Measurements from ENCODE around the gene PPM1B. TPM values are rescaled to one million over a fixed set of nuclear protein-coding genes. Genes with fewer than 3 reads are reported as not detected.

Gene PPM1B
- total and polyA plus RNA-seq, 10 of the 15 experiments (the other 5 are each of a cell fraction or from before 2014, with no cell fraction given), result 12.5 to 53.4 (median 33.7) TPM

DNA sequence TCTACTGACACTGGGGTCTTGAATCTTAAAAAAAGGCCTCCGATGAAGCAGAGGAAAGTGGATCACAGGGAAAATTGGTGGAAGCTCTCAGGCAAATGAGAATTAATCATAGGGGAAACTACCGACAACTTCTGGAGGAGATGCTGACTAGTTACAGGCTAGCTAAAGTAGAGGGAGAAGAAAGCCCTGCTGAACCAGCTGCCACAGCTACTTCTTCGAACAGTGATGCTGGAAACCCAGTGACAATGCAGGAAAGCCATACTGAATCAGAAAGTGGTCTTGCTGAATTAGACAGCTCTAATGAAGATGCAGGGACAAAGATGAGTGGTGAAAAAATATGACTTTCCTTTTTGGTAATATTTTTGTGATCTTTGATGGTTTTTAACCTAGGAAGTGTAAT is 61.7 kb downstream of the PPM1B start (continued):
- no peak for TF ChIP-seq CUX1 (IDR thresholded peaks at IDR 0.05; ENCODE audit: insufficient replicate concordance, low read depth, low read length)
- TF ChIP-seq ZSCAN29 (IDR thresholded peaks at IDR 0.05), result no peak
- TF ChIP-seq ZNF207 (IDR thresholded peaks at IDR 0.05; ENCODE audit: borderline replicate concordance), result no peak
- TF ChIP-seq CREB1 (IDR thresholded peaks at IDR 0.05; ENCODE audit: low read depth), result no peak
- TF ChIP-seq NR2C2 (IDR thresholded peaks at IDR 0.05; ENCODE audit: borderline replicate concordance, control insufficient read depth, insufficient read length, low read depth), result no peak

DNA sequence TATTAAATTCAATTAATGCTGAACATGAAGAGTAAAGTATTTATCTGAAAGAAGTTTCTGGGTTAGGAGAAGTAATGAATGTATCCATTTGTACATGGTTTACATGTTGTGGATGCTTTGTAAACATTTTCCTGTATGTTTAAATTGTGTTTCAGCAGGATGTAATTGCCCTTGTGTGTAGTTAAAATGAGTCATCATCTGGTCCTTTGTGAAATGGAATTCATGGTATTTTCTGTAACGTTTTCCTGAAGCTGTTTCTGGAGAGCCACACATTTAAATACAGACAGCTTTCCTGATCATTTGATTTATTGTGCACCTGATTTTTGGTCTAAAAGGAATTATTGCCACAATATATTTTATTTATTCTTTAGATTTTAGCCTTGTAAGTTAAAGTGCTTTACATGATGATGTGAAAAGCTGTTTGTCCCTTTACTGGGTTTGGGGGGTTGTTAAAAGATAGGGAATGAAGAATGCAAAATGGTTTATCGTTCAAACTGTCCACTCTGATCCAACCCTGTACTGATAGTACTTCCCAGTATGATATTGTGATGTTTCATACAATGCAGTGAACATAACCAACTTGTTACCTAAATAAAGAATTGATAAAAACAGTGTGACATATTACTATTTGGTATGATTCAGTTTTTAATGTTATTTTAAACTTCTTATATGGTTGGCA is 64.9 kb downstream of the PPM1B start:
- no peaks in the 10 kb centered on the region for H3K79me2 ChIP-seq (ENCODE audit: control insufficient read depth, insufficient read depth, low read length)
- ChIA-PET SMC1A (ENCODE audit: uncharacterized antibody, unreplicated experiment) (interaction anchor here (0.9 to 5.2 kb wide), 5 partner anchors 10 to 145 kb away, joined by 3 to 27 read pairs (median 4); no protein-coding TSS in a partner anchor), POLR2A (interaction anchor here (0.5 to 0.6 kb wide), 3 partner anchors 39 to 349 kb away, joined by 3 to 8 read pairs (median 4); no protein-coding TSS in a partner anchor), CTCF (interaction anchor here (0.6 to 2.7 kb wide), 5 partner anchors 10 to 902 kb away, joined by 3 to 16 read pairs (median 4); no protein-coding TSS in a partner anchor), RAD21 (ENCODE audit: unreplicated experiment) (interaction anchor here (0.6 to 1.2 kb wide), 3 partner anchors 12 to 150 kb away, joined by 3 to 4 read pairs (median 3); no protein-coding TSS in a partner anchor)
- H3K9ac ChIP-seq (ENCODE audit: control insufficient read depth, insufficient read depth, low read length), result no peak overlapping the region
- ATAC-seq, result no peak
- H3K36me3 ChIP-seq (ENCODE audit: control insufficient read depth in 2 of 2, insufficient read depth in 2 of 2, low read length in 1 of 2), result no peaks in the 10 kb centered on the region; a peak in 2 of 4 replicates
- FAIRE-seq, result no peak
- no peak for DNase-seq (ENCODE audit: low read depth, low spot score)
- H2AFZ ChIP-seq (ENCODE audit: control insufficient read depth, low read depth, low read length), result no peak overlapping the region
- BruUV-seq (replicated peaks), result no TSS peak
- no peak overlapping the region for H3K27ac ChIP-seq (ENCODE audit: control insufficient read depth, insufficient read depth)
- in situ Hi-C loops (cut with MboI), result no loop called here
- no peaks in the 10 kb centered on the region for H4K20me1 ChIP-seq (ENCODE audit: control insufficient read depth, insufficient read depth)
- H3K9me3 ChIP-seq (replicated peaks; ENCODE audit: control insufficient read depth, insufficient read depth, low read length), result no peaks in the 10 kb centered on the region
- no peaks in the 10 kb centered on the region for H3K27me3 ChIP-seq (replicated peaks in 1 of 2; ENCODE audit: control insufficient read depth in 2 of 2, insufficient read depth in 2 of 2, low read length in 1 of 2)
- intact Hi-C loops (cut with micrococcal nuclease; ENCODE audit: unreplicated experiment), result no loop called here
- H3K4me3 ChIP-seq, result no peak overlapping the region
- no peak overlapping the region for H3K4me2 ChIP-seq (ENCODE audit: control insufficient read depth, insufficient read depth)
- WGBS (ENCODE audit: insufficient coverage, insufficient replicate concordance, low lambda C conversion rate, missing lambda C conversion rate), result 48% methylated on average over 2 of the region's 2 CpGs
- H3K4me1 ChIP-seq (ENCODE audit: control insufficient read depth, insufficient read depth, low read length), result peaks cover 14% of the 10 kb centered on the region
- TF ChIP-seq E2F4 (IDR thresholded peaks at IDR 0.05; ENCODE audit: low read depth, low read length) (no peak), EGR1 (IDR thresholded peaks at IDR 0.05; ENCODE audit: borderline replicate concordance in 1 of 2, low read depth in 2 of 2, low read length in 2 of 2) (no peak), MYC (IDR thresholded peaks at IDR 0.05; ENCODE audit: insufficient read depth, insufficient read length, insufficient replicate concordance, low read length, severe bottlenecking) (no peak), BCL11A (IDR thresholded peaks at IDR 0.05; ENCODE audit: low read depth, low read length) (no peak), EED (IDR thresholded peaks at IDR 0.05; ENCODE audit: low read depth) (no peak), NFYB (IDR thresholded peaks at IDR 0.05; ENCODE audit: insufficient read depth, low read depth, low read length) (no peak), ASH2L (IDR thresholded peaks at IDR 0.05; ENCODE audit: borderline replicate concordance, low read depth) (no peak), FOS (IDR thresholded peaks at IDR 0.05; ENCODE audit: borderline replicate concordance, extremely low read depth, insufficient read length) (no peak)
- TF ChIP-seq, protein P1, sequence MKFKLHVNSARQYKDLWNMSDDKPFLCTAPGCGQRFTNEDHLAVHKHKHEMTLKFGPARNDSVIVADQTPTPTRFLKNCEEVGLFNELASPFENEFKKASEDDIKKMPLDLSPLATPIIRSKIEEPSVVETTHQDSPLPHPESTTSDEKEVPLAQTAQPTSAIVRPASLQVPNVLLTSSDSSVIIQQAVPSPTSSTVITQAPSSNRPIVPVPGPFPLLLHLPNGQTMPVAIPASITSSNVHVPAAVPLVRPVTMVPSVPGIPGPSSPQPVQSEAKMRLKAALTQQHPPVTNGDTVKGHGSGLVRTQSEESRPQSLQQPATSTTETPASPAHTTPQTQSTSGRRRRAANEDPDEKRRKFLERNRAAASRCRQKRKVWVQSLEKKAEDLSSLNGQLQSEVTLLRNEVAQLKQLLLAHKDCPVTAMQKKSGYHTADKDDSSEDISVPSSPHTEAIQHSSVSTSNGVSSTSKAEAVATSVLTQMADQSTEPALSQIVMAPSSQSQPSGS (IDR thresholded peaks at IDR 0.05; ENCODE audit: low read length), result no peak

All from GM12878 (cell line).